GM12892 (cell line): Measurements from ENCODE around the gene RPTOR.

ENCODE experiments used
- POLR2A ChIP-seq: IDR thresholded peaks from 2 replicates; pipeline ENCODE4 v1.6.1; 2011; ENCODE audit warnings: low read depth, low read length, control low read depth
- POLR2AphosphoS5 ChIP-seq: IDR thresholded peaks from 2 replicates; pipeline ENCODE4 v1.6.1; 2011; ENCODE audit warnings: low read depth, low read length, control low read depth
- TAF1 ChIP-seq: IDR thresholded peaks from 2 replicates; pipeline ENCODE4 v1.6.1; 2011; ENCODE audit warnings: low read depth, mild to moderate bottlenecking, control low read depth, low read length, borderline replicate concordance

DNA sequence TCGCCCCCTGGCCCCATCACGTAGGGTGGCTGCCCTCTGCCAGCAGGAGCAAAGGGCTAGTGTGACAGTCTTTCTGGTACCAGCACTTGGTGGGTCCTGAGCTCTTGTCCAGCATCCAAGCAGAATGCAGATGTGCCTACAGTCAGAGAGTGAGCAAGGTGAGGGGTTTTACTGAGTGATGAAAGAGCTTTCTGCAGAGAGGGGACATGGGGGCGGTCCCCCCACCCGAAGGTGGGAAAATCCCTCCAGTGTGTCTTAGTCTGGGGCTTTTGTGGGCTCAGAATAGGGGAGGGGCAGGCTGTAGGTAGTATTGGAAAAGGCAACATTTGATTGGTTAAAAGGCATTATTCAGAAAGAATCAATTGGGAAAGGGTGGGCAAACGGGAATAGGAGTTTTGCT, 152.3 kb downstream of the RPTOR start:
- TF ChIP-seq POLR2A (no peak), POLR2AphosphoS5 (no peak), TAF1 (no peak)
